ENCODE data around the gene PRPS2.

Gene PRPS2

GRCh38 chrX:12791257-12792228 lies at the start of gene PRPS2:
Gene PRPS2, plus strand, starts transcription at chrX:12791412. Its CDS starts 86 bp downstream, at chrX:12791498.
- no peak for DNase-seq (ENCODE audit: low read depth)

DNA sequence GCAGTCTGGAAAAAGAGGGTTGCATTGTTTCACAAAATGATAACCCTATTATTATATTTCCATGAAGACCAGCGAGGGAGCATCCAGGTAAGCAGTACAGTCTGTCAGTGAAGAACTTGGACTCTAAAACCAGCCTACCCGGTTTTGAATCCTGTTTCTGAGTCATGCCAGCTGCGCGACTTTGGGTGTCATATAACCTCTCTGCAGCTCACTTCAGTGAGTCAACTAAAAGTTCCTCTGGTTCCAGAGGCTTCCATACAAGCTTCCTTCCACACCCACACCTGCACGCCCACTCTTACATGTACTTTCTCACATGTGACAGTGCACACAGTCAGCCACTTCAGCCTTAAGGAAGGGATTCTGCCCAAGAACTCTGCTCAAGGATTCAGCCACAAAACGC lies 49.8 kb upstream of the PRPS2 start:
- DNase-seq (ENCODE audit: low read depth) = no peak

- DNase-seq (ENCODE audit: low read depth) = no peak
These were observed 43.8 kb upstream of the PRPS2 start for GRCh38 chrX:12747433-12747832.

- DNase-seq (ENCODE audit: low read depth) = no peak
These were observed 39.3 kb upstream of the PRPS2 start for GRCh38 chrX:12751887-12752286.

- no peak for DNase-seq (ENCODE audit: low read depth)
These were observed 37.8 kb upstream of the PRPS2 start for GRCh38 chrX:12753366-12753765.

GRCh38 chrX:12758291-12758690 lies 32.9 kb upstream of the PRPS2 start:
- no peak for DNase-seq (ENCODE audit: low read depth)

DNA sequence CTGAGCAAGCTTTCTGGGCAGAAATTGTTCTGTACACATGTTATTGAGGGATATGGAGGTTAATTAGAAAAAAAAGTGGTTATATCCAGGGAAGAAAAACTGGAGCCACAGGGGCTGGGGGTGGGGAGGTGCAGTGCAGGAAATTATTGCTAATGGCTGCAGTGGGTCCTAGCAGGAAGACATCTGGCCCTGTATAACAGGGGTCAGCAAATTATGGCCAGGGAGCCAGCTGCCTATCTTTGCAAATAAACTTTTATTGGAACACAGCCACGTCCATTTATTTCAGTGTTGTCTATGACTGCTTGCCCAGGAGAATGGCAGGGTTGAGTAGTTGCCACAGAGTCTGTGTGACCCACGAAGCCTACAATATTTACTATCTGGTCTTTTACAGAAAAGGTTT lies 23.4 kb upstream of the PRPS2 start:
- DNase-seq (ENCODE audit: low read depth) = no peak

DNA sequence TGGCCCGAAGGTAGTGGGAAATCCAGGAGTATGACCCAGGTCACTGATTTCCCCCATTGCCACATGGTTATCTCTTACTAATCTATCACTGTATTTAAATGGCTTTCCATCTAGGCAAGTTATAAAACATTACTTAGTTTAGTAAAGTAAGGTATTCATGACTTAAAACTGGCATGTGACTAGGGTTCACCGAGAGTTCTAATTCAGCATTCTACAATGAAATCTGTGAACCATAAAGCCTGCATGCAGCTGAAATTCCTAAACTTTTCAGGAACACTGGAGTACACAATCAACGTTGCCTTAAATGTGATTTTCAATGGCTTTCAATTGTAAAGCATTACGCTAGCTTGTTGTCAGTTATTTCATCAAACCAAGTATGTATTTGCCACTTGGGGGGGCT lies 22.7 kb upstream of the PRPS2 start:
- no peak for DNase-seq (ENCODE audit: low read depth)

DNA sequence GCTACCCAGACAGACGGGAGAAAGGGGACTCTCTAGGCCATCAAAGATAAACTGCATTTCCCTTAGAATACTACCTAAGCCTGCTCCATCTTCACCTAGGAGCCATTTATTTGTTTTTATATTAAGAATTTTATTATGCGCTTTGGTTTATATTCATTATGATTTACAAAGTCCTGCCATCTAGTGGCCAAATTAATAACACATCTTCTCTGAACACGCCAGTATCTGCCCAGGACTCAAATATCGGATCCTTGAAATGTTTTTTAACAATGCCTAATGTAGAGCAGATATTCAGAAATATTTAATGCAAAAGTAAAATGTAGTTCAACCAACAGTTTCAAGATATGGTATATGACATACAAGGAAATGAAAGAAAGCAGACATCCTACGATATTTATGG lies 20.8 kb upstream of the PRPS2 start:
- DNase-seq (ENCODE audit: low read depth) = no peak

DNA sequence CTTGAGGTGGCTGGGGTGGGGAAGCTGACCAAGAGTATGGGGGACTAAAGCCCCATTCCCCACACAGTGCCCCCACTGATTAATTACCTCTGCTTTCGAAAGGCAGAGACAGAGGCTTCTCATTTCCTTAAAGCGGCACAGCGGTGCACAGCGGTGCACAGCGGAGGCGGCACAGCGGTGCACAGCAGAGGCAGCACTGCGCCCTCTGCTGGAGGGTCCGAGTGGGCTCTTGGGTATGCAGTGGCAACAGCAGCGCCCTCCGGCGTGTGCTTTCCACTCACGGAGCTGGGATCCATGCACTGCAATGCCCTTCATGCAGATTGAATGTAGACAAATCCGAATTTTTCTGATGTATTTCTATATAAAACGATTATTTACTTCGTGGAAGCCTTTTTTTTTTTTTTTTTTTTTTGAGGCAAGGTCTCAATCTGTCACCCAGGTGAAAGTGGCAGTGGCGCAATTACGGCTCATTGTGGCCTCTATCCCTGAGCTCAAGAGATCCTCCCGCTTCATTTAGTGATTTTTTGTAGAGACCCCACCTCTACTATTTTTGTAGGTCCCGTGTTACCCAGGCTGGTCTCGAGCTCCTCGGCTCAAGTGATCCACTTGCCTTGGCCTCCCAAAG lies 19.7 kb upstream of the PRPS2 start:
- no peak for DNase-seq (ENCODE audit: low read depth)

GRCh38 chrX:12777670-12778069 lies 13.5 kb upstream of the PRPS2 start:
- no peak for DNase-seq (ENCODE audit: low read depth)

GRCh38 chrX:12779534-12779933 lies 11.7 kb upstream of the PRPS2 start:
- no peak for DNase-seq (ENCODE audit: low read depth)

- DNase-seq (ENCODE audit: low read depth) = no peak
These were observed 2.6 kb upstream of the PRPS2 start for GRCh38 chrX:12788645-12789044.

- no peak for DNase-seq (ENCODE audit: low read depth)
These were observed 1.2 kb upstream of the PRPS2 start for GRCh38 chrX:12789976-12790375.

DNA sequence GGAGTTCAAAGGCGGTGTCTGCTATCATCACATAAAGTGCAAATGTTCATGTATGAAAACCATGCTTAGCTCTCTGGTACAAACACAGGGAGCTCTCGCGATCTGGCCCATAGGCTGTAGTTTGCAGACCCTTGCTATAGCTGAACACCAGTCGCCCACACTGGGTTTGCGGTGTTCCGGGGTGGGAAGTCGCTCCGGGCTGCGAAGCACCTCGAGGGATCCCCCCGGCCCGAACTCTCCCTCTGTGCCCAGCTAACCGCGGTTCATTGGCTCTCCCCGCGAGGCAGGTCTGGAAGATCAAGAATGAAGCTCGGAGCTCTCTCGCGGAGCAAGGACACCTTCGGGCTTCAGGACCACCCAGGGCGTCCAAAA lies 341 bp upstream of the PRPS2 start:
- DNase-seq (ENCODE audit: low read depth) = no peak

- DNase-seq (ENCODE audit: low read depth) = no peak
These were observed 1.5 kb downstream of the PRPS2 start for GRCh38 chrX:12792711-12793110.

DNA sequence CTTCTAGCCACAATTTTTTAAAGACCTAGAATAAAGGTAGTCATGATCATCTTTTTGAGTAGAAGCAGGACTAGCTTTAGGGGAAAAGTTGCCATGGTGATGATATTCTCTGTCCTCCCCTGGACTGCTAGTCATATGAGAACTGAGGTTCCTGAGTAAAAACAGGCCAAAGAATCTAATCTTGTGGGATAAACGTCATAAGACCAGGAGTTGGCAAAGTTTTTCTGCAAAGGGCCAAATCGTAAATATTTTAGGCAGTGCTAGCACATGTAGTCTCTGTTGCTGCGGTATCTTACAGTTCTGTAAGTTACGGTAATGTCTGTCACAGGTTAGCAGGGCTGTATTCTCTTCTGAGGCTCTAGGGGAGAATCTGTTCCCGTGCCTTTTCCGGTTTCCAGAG lies 3.4 kb downstream of the PRPS2 start:
- no peak for DNase-seq (ENCODE audit: low read depth)

DNA sequence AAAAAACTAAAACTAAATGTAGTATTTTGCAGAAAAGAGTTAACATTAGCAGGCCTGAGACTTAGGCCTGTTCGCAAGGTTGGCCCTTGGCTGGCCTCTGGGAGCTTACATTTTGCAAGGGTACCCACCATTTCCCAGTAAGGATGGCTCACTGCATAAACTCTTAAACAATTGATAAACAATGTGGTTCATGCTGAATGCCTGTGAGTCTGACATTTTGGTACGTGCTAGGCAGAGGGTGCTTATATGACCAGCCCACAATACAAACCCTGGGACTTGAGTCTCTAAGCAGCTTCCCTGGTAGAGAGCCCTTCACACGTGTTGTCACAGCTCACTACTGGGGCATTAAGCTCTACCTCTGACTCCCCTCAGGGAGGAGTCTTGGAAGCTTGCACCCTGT lies 7.4 kb downstream of the PRPS2 start:
- no peak for DNase-seq (ENCODE audit: low read depth)

DNA sequence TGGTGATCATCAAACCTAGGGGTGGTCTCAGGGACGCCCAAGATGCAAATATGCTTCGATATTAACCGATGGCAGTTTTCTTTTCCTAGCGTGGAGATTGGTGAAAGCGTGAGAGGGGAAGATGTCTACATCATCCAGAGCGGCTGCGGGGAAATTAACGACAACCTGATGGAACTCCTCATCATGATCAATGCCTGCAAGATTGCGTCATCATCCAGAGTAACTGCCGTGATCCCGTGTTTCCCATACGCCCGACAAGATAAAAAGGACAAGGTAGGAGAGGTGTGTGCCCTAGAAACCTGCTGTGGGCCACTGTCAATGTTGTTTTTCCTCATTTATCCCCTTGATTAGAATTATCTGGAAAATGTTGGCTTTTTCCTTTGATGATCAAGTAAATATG lies 7.9 kb downstream of the PRPS2 start:
- no peak for DNase-seq (ENCODE audit: low read depth)

- no peak for DNase-seq (ENCODE audit: low read depth)
These were observed 11.5 kb downstream of the PRPS2 start for GRCh38 chrX:12802741-12803140.

GRCh38 chrX:12804655-12805054 lies 13.4 kb downstream of the PRPS2 start:
- DNase-seq (ENCODE audit: low read depth) = no peak

DNA sequence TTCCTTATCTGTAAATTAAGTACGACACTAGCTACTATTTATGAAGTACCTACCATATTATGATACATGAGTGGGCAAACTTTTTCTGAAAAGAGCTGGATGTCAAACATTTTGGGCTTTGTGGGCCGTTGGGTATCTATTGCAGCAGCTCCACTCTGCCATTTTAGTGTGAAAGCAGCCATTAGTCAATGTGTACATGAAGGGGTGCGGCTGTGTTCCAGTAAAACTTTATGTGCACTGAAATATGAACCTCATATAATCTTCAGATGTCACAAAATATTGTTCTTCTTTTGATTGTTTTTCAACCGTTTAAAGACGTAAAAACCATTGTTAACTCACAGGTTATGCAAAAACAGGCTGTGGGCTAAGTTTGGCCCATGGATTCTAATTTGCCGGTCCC lies 14.1 kb downstream of the PRPS2 start:
- DNase-seq (ENCODE audit: low read depth) = no peak

DNA sequence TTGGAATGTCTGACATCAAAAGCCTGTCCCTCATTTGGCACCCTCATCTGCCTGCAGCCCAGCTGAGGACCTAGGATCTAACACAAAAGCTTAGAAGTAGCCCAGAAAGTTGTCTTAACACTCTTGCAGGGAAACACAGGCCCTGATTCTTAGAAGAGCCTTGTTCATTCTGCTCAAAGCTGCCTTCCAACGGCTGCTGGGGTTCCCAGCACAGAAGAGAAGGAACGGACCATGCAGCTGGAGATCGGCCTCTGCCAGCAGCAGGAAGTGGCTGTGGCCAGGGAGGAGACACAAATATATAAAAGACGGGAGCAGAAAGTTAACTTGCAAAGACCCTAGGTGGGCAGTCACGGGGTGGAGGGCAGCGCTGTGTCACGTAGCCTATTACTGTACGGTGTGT lies 20.4 kb downstream of the PRPS2 start:
- DNase-seq (ENCODE audit: low read depth) = no peak

GRCh38 chrX:12814420-12814819 lies 23.2 kb downstream of the PRPS2 start:
- no peak for DNase-seq (ENCODE audit: low read depth)

Data from GM04503 (cell line).